GM18507 (cell line): ENCODE measurements around the gene SLC25A43.
A peak's percentile ranks its signal among the peaks of the same experiment; 100 is the strongest.
"Not testable (repeated sequence)": the region's sequence is repeated elsewhere in the genome, so short reads cannot be mapped to it uniquely, and the experiment has no call there.

Experiments
- DNase-seq: peaks from one replicate; pipeline ENCODE4 v3.0.0; 2011; ENCODE audit warnings: low read depth; ENCODE audit not compliant: insufficient read length; ENCODE audit errors: extremely low spot score
- FAIRE-seq: peaks from 2 replicates; lab custom pipeline; 2011; peaks lifted over from hg19 to GRCh38; lab: Jason Lieb, UNC

Gene SLC25A43

DNA sequence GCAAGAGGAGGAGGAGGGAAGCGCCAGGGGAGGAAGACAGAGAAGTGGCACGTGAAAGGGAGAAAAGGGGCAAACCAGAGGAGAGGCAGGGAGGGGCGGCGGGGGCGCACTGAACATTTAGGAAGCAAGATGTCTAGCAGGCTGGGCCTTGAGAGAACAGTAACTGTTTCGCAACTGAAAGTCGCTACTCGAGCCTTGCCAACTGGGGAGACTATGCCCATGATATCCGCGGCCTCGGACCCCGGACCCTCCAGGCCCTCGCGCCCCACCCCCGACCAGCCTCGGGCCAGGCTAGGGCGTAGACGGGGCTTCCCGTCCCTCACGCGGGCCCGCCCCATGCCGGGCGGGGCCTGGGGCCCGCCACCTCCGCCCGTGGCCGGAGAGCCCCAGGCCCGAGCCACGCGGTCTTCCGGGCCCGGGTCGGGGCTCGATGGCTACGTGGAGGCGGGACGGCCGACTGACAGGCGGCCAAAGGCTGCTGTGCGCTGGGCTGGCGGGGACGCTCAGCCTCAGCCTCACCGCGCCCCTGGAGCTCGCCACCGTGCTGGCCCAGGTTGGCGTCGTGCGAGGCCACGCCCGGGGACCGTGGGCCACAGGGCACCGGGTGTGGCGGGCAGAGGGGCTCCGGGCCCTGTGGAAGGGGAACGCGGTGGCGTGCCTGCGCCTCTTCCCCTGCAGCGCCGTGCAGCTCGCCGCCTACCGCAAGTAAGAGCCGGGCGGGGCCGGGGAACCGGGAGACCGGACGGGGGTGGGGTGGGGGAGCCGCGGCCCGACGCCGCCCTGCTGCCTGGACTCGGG lies at the start of gene SLC25A43:
Gene SLC25A43, plus strand, starts transcription at position 363 of the 798 bp plus-strand sequence. Its CDS starts 68 bp downstream, at position 431.
- FAIRE-seq, result peak; percentile 73

GRCh38 chrX:119359618-119360382 lies 39.3 kb upstream of the SLC25A43 start:
- DNase-seq (no peak), FAIRE-seq (no peak)

More for the DNA sequence above, at the start of gene SLC25A43:
- peak; percentile 47 for DNase-seq

- DNase-seq, FAIRE-seq: not testable (repeated sequence)
Observed at GRCh38 chrX:119361451-119361850, 37.7 kb upstream of the SLC25A43 start.

- DNase-seq, FAIRE-seq: not testable (repeated sequence)
Observed at GRCh38 chrX:119362074-119362473, 37.1 kb upstream of the SLC25A43 start.

DNA sequence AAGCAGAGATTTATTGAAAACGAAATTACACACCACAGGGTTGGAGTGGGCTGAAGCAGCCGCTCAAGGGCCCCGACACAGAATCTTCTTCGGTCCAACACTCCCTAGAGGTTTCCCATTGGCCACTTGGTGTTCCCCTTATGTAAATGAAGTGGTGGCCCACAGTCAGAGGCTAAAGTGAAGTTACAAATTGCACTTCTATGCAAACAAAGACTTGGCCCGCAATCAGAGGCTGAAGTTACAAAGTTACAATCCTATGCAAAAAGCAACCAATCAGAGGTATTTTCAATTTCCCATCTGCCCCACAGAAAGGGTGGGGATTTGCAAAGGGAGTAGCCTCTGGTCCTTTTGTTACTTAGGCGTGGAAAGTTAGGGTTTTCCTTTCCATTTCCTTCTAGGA lies 35.7 kb upstream of the SLC25A43 start:
- FAIRE-seq (no peak), DNase-seq (no peak)

GRCh38 chrX:119371861-119372260 lies 27.3 kb upstream of the SLC25A43 start:
- DNase-seq, FAIRE-seq: not testable (repeated sequence)

DNA sequence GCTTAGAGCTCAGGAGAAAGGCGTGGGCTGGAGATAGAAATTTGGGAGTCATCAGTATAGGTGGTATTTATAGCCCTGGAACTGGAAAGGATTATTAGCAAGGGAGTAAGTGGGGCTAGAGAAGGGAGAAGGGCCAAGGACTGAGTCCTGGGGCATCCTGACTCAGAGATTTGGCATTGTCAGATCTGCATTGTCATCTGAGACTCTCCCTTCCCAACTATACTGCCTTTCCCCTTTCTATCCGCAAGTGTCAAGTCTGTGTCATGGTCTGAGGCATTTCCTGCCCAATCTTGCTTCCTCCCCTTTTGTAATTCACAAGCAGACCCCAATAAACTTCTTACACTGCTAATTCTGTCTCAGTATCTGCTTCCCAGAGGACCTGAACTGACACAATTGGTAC lies 24.4 kb upstream of the SLC25A43 start:
- no peak for DNase-seq
- FAIRE-seq, result no peak

GRCh38 chrX:119375561-119375960 lies 23.6 kb upstream of the SLC25A43 start:
- no peak for FAIRE-seq
- no peak for DNase-seq

DNA sequence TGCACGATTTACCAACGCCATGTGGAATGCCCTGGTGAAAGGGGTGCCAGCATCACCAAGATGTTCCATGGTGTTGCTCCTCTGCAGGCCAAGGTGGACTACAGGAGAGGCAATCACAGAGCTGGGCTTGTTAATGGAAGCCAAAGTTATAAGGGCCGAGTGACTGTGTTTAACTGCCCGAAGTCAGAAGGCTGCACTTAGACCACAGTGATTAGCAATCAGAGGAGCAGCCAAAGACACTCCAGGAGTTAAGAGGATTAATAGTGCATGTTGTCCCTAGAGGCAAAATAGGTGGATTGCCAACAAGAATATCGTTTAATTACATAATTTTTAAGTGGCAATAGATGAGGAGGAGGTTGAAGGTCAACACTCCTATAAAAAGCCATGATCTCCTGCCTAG lies 22.8 kb upstream of the SLC25A43 start:
- no peak for DNase-seq
- no peak for FAIRE-seq

DNA sequence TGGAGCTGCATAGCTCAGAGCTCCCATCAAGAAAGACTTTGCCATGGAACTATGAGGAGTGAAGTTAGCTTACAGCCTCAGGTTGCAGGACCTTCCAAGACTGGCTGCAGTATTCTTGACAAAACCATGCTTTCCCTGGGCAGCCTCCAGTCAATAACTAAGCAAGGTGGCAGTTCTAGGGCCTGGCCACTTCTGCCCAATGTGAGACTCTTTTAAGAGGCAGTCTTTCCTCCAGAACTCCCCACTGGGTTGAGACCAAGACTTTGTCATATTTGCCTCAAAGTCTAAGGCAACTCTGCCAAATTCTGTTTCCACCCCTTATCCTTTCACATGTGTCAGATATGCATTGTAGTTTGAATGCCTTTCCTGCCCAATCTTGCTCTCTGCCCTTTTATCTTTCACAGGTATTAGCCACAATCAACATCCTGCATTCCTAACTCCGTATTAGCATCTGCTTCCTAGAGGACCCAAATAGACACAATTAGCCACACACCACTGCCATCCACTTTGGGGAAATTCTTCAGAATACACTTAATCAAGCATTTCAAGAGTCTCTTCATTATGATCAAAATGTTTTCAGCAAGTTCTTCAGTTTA lies 17.7 kb upstream of the SLC25A43 start:
- DNase-seq (no peak), FAIRE-seq (no peak)

- no peak for FAIRE-seq
- no peak for DNase-seq
Observed at GRCh38 chrX:119382606-119383005, 16.5 kb upstream of the SLC25A43 start.

DNA sequence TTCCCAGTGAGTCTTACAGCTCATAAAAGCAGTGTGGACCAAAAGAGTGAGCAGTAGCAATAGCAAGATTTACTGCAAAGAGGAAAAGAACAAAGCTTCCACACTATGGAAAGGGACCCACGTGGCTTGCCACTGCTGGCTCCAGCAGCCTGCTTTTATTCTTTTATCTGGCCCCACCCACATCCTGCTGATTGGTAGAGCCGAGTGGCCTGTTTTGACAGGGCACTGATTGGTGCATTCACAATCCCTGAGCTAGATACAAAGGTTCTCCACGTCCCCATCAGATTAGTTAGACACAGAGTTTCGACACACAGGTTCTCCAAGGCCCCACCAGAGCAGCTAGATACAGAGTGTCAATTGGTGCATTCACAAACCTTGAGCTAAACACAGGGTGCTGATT lies 12.5 kb upstream of the SLC25A43 start:
- FAIRE-seq, DNase-seq: not testable (repeated sequence)

- FAIRE-seq, DNase-seq: not testable (repeated sequence)
Observed at GRCh38 chrX:119387426-119387825, 11.7 kb upstream of the SLC25A43 start.

- FAIRE-seq (no peak), DNase-seq (no peak)
Observed at GRCh38 chrX:119389214-119389613, 9.9 kb upstream of the SLC25A43 start.

- no peak for DNase-seq
- no peak for FAIRE-seq
Observed at GRCh38 chrX:119389871-119390501, 9.2 kb upstream of the SLC25A43 start.

DNA sequence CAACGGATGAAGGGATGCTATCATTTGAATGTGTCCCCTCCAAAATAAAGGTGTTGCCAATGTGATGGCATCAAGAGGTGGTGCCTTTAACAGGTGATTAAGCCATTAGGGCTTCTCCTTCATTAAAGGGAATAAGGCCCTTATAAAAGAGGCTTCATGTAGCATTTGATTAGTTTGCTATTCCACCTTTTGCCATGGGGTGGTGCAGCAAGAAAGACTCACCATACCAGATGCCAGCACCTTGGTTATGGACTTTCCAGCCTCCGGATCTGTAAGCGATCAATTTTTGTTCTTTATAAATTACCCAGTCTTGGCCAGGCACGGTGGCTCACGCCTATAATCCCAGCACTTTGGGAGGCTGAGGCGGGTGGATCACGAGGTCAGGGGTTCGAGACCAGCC lies 7.9 kb upstream of the SLC25A43 start:
- peak; percentile 31 for FAIRE-seq
- no peak for DNase-seq

DNA sequence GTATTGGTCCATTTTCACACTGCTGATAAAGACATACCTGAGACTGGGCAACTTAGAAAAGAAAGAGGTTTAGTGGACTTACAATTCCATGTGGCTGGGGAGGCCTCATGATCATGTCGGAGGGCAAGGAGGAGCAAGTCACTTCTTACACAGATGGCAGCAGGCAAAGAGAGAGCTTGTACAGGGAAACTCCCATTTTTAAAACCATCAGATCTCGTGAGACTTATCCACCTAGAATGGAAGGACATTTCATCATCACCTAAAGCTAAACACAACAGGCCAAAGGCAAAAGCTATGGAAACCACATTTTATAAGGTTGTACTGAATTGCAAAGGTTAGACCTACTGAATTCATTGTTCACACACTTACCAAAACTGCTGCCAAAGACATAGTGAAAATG lies 6.0 kb upstream of the SLC25A43 start:
- FAIRE-seq, result no peak
- DNase-seq, result no peak

GRCh38 chrX:119398587-119398973 lies 556 bp upstream of the SLC25A43 start:
- DNase-seq, result no peak
- no peak for FAIRE-seq

GRCh38 chrX:119399772-119400101 lies 601 bp downstream of the SLC25A43 start:
- no peak for DNase-seq
- no peak for FAIRE-seq

DNA sequence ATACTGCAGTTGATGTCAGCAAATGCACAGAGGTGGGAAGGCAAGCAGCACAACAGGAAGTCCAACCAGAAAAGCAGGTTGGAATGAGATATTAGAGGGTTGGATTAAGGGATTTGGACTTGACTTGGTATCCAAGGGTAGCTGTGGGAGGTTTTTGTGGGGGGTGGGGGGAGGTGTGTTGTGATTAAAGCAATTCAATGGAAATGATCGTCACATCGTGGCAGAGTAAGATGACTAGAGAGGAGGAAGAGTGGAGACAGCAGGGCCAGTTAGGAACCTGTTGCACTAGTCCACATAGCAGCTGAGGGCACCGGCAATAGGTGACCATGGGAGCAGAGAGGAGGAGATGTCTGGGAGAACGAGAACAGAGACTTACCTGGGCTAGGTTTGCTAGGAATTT lies 2.4 kb downstream of the SLC25A43 start:
- DNase-seq (no peak), FAIRE-seq (no peak)
